AG04450 (cell line): ENCODE measurements around the gene HS6ST2. TPM values are rescaled to one million over a fixed set of nuclear protein-coding genes. Genes with fewer than 3 reads are reported as not detected.

Source experiments
- CTCF ChIA-PET: fragments of 300-600, 350-600 bp; formaldehyde crosslinking; extraction: SDS; loops from one replicate; lab custom pipeline; 2022; ENCODE audit warnings: antibody characterized with exemption, inconsistent platforms; lab: Charles Lee
- POLR2A ChIA-PET: fragments of 350-600 bp; formaldehyde crosslinking; extraction: SDS; loops from one replicate; lab custom pipeline; 2021; ENCODE audit warnings: antibody characterized with exemption, inconsistent platforms; lab: Yijun Ruan, JAX
- DNase-seq: peaks from one replicate; pipeline ENCODE4 v3.0.0-alpha.2; 2011; ENCODE audit warnings: low read depth, low spot score
- H3K27ac ChIP-seq: one replicate; pipeline ENCODE4 v1.5.1; 2012; ENCODE audit warnings: low read depth, low read length, control low read depth
- H3K27me3 ChIP-seq: one replicate; pipeline ENCODE4 v1.6.0; 2012; ENCODE audit warnings: low read length; ENCODE audit not compliant: control insufficient read depth, insufficient read depth
- H3K4me3 ChIP-seq: 2 replicates; pipeline ENCODE4 v1.5.1; 2011; ENCODE audit warnings: mild to moderate bottlenecking, low read depth, low read length, control low read depth
- H3K9me3 ChIP-seq: 2 replicates; pipeline ENCODE4 v1.5.1; 2012; ENCODE audit warnings: low read length; ENCODE audit not compliant: control insufficient read depth, insufficient read depth
- CTCF ChIP-seq: IDR thresholded peaks from 2 replicates; pipeline ENCODE4 v1.5.1; 2011; ENCODE audit warnings: low read depth, low read length, control low read depth, inconsistent platforms
- polyA plus RNA-seq: library from polyadenylated mRNA; depleted of rRNA; stranded (reverse); fragments of >200 nt; gene quantifications from 2 replicates; pipeline ENCODE4 v1.2.3, GENCODE V29; 2011

HS6ST2 gene
- polyA plus RNA-seq, 1 experiment, result not detected

DNA sequence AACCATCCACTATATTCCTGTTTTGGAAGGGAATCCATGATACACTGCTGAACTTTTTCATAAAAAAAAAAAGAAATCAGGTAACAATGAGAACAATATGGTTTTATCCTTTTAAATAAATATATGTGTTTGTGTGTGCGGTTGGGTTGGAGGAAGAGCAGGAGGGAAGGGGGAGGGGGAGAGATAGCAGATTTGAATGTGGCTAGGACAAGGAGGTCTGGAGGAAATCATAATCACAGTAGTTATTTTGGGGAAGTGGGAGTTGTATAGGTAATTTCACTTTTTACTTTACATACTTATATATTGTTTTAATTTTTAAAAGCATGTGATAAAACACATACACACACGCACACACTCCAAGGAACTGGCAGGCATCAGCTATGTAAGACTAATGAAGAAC is 335.1 kb downstream of the HS6ST2 start:
- Histone ChIP-seq H3K4me3 (no peak overlapping the region), H3K27ac (no peak overlapping the region), H3K9me3 (no peaks in the 10 kb centered on the region), H3K27me3 (peaks cover 2% of the 10 kb centered on the region)
- CTCF ChIA-PET, result interaction anchor here (1.4 kb wide), 1 partner anchor 531 kb away, joined by 3 read pairs; no protein-coding TSS in a partner anchor
- TF ChIP-seq CTCF, result no peak
- DNase-seq, result no peak
- POLR2A ChIA-PET, result no interaction called here

DNA sequence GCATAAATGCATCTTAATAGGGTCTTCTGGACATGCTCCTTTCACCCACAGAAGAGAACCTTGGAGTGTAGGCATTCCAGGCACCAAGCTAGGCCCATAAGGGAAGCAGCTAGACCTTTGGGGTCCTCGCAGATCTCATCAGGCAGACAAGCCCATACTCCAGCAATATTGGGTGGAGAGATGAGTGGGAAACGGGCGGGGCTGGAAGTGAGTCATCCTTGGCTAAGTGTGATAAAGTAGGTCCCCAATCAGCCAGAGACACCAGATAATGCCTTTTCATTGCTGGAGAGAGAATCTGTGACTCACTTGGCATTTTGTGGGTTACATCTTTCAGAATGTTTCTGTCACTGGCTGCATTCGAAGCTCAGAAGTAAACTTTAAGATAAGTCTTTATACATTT is 336.3 kb downstream of the HS6ST2 start:
- no peak for DNase-seq
- POLR2A ChIA-PET, result no interaction called here
- H3K9me3 ChIP-seq, result no peaks in the 10 kb centered on the region
- peaks cover 2% of the 10 kb centered on the region for H3K27me3 ChIP-seq
- TF ChIP-seq CTCF, result no peak
- CTCF ChIA-PET, result interaction anchor here (0.7 to 1.9 kb wide), 4 partner anchors 9 to 529 kb away, joined by 3 to 6 read pairs (median 4); no protein-coding TSS in a partner anchor
- H3K27ac ChIP-seq, result no peak overlapping the region
- H3K4me3 ChIP-seq, result no peak overlapping the region

DNA sequence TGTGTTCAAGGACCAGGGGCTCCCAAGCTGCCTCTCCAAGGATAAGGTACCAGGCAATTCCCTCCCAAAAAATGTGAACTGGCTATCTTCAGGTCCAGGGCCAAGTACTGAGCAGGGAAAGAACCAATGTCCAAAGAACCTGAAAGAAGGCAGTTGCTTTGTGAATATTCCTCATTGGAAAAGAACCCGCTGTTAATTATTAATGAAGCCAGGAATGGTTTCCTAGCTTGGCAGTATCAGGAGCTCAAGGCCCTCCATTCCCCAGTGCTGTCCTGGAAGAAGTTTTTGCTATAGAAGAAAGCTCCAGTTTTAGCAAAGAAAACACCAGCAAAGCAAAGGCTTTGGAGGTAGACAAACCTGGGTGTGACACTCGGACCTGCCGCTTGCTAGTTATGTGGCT is 339.6 kb downstream of the HS6ST2 start:
- no peak for TF ChIP-seq CTCF
- DNase-seq, result no peak
- peaks cover 1% of the 10 kb centered on the region for H3K27me3 ChIP-seq
- POLR2A ChIA-PET, result no interaction called here
- CTCF ChIA-PET, result interaction anchor here (0.7 to 1.1 kb wide), 2 partner anchors 326 to 778 kb away, joined by 3 read pairs; no protein-coding TSS in a partner anchor
- H3K9me3 ChIP-seq, result no peaks in the 10 kb centered on the region
- H3K4me3 ChIP-seq, result no peak overlapping the region
- H3K27ac ChIP-seq, result no peak overlapping the region

DNA sequence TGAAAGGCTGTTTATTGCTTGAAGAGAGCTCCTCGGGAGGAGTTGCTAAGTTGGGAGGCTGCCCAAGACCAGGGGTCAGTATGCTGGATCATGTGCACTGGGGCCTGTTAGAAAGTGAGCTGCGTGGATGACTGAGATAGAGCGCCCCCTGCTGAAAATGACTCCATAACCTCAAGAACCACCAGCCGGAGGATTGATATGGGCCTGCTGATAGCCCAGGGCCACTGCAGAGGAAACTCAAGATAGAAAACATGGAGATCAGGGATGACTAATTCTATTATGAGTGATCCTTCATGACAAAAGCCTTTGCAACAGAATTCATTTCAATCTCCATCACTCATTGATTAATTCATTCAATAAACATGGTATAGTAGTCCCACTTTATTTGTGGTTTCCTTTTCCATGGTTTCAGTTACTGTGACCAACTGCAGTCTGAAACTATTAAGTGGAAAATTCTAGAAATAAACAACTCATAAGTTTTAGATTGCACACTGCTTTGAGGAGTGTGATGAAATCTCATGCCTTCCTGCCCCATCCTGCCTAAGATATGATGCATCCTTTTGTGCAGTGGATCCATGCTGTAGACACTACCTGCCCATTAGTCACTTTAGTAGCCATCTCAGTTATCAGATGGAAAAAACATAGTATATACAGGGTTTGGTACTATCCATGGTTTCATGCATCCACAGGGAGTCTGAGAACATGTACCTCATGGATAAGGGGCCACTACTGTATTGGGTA is 342.9 kb downstream of the HS6ST2 start:
- H3K9me3 ChIP-seq, result no peaks in the 10 kb centered on the region
- H3K27ac ChIP-seq, result no peak overlapping the region
- H3K27me3 ChIP-seq, result no peaks in the 10 kb centered on the region
- DNase-seq, result no peak
- TF ChIP-seq CTCF, result peak; percentile 33
- POLR2A ChIA-PET, result no interaction called here
- CTCF ChIA-PET, result interaction anchor here (0.6 to 3.9 kb wide), 9 partner anchors 16 to 536 kb away, joined by 3 to 40 read pairs (median 4); partner anchors contain the start of gene FRMD7
- H3K4me3 ChIP-seq, result no peak overlapping the region

- Histone ChIP-seq H3K27me3 (no peaks in the 10 kb centered on the region), H3K9me3 (no peaks in the 10 kb centered on the region), H3K4me3 (no peak overlapping the region), H3K27ac (no peak overlapping the region)
- POLR2A ChIA-PET, result no interaction called here
- CTCF ChIA-PET, result interaction anchor here (1.1 to 3.9 kb wide), 6 partner anchors 10 to 535 kb away, joined by 3 to 40 read pairs (median 11); no protein-coding TSS in a partner anchor
- no peak for DNase-seq
- TF ChIP-seq CTCF, result peak; percentile 34; the same call in 1 of the 2 replicates
Measured at GRCh38 chrX:132614297-132614696, 344.1 kb downstream of the HS6ST2 start.
